Fibroblast of pulmonary artery (primary cell): ENCODE measurements around the gene PVR.
"Not testable (repeated sequence)": the region's sequence is repeated elsewhere in the genome, so short reads cannot be mapped to it uniquely, and the experiment has no call there.

Experiments
- DNase-seq: peaks from one replicate; pipeline ENCODE4 v3.0.0-alpha.2; 2010; ENCODE audit warnings: low read depth
- H3K4me3 ChIP-seq: replicated peaks from 2 replicates; pipeline ENCODE4 v1.5.1; 2011; ENCODE audit warnings: low read depth, mild to moderate bottlenecking, control low read depth, low read length, moderate library complexity
- CTCF ChIP-seq: IDR thresholded peaks from 2 replicates; pipeline ENCODE4 v1.5.1; 2011; ENCODE audit warnings: mild to moderate bottlenecking, control low read depth, low read length, inconsistent platforms; ENCODE audit errors: missing control alignments

PVR gene

DNA sequence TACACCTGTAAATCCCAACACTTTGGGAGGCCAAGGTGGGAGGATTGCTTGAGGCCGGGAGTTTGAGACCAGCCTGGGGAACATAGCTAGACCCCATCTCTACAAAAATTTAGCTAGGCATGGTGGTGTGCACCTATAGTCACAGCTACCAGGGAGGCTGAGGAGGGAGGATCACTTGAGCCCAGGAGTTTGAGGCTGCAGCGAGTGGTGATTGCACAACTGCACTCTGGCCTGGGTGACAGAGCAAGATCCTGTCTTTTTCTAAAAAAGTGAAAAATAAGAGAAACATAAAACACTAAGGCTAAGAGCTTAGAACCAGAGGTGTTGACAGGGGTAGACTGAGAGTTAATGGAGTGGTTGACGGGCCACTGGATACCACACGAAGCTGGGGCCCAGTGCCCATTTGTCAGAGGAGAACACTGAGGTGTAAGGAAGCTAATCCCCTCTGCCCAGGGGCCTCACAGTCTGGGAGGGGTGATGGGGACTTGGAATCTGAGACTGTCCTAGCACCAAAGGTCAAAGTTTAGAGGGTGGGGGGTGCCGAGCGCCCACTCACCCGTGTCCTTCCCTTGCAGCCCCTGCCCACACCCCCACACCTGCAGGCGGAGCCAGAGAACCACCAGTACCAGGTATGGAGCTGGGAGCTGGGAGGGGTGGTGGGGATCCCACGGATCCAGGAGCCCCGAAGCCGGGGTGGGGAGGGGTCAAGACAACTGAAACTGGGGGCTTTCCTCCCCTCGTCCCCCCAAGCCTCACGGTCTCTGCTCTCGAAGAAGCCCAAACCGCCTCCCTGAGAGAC is 38.5 kb downstream of the PVR start:
- DNase-seq = no peak
- H3K4me3 ChIP-seq = no peak overlapping the region
- TF ChIP-seq CTCF = no peak

DNA sequence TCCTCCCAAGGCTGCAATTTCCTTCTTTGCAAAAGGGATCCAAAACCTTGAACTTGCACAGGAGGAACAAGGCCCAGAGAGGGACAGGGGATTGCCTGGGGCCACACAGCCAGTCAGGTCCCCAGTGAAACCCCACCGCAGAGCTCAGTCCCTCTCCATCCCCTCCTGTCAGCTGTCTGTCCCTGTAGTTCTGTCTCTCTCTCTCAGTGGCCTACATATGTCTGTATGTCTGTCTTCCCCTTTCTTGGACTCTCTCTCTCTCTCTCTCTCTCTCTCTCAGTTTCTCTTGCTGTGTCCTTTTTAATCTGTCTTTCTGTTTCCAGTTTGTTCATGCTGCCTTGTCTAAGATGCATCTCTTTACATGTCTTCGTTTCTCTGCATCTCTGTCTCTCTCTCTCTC is 39.1 kb downstream of the PVR start:
- TF ChIP-seq CTCF = no peak
- no peak overlapping the region for H3K4me3 ChIP-seq
- DNase-seq = no peak

DNA sequence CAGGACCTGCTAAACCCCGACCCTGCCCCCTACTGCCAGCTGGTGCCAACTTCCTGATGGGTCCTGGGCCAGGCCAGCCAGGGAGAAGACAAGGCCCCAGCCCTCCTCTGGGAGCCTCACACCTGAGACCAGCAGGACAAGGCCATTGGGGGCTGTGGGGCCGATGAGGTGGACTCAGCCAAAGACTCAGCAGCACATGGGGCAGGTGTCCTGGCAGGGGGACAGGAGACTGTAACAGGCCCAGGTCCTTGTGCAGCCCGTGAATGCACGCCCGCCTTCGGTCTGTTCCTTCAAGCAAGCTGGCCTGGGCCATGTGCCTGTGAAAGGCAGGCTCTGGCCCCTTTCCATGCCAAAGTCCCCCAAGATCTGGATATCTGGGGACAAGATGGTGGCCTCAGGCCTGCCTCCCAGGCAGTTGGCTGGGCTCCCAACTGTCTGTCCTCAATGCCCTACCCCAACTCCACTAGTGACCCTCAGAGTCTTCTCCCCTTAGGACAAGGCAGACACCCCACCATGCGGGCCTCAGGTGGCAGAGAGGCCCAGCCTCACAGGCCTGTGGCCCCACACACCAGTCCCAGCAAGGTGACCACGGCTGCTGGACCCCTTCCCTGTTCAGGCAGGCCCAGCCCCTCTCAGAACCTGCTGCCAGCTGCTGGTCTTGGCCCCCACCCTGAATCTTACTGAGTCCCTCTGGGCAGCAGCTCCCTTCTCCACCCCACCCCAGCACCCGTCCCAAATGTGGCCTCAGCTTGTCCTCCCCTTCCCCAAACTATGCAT is 39.9 kb downstream of the PVR start:
- no peak for DNase-seq
- no peak overlapping the region for H3K4me3 ChIP-seq
- no peak for TF ChIP-seq CTCF

GRCh38 chr19:44684396-44684795 is 40.7 kb downstream of the PVR start:
- not testable (repeated sequence) for H3K4me3 ChIP-seq, DNase-seq

DNA sequence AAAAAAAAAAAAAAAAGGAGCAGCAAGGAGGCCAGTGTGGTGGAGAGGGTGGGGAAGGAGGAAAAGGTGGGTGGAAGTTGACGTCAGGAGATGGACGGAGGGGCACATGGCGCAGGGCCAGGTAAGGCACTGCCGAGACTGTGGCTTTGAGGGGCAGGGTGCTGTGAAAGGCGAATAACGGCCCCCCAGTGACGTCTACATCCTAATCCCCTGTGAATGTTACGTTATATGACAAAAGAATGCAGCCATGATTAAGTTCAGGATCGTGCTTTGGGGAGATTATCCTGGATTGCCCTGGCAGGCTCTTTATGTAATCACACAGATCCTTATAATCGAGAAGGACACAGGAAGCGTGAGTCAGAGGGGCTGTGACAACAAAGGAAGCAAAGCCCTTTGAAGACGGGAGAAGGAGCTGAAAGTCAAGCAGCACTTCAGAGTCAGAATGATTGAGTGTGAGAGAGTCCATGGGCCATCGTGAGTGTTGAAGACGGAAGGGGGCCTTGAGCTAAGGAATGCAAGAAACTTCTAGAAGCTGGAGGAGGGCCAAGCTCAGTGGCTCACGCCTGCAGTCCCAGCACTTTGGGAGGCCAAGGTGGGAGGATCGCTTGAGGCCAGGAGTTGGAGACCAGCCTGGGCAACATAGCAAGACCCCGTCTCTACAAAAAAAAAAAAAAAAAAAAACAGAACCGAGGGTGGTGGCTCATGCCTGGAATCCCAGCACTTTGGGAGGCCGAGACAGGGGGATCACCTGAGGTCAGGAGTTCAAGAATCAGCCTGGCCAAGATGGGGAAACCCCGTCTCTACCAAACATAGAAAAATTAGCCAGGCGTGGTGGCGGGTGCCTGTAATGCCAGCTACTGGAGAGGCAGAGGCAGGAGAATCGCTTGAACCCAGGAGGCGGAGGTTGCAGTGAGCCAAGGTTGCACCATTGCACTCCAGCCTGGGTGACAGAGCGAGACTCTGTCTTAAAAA is 41.5 kb downstream of the PVR start:
- DNase-seq = peak; percentile 94
- no peak for TF ChIP-seq CTCF
- H3K4me3 ChIP-seq = no peak overlapping the region

DNA sequence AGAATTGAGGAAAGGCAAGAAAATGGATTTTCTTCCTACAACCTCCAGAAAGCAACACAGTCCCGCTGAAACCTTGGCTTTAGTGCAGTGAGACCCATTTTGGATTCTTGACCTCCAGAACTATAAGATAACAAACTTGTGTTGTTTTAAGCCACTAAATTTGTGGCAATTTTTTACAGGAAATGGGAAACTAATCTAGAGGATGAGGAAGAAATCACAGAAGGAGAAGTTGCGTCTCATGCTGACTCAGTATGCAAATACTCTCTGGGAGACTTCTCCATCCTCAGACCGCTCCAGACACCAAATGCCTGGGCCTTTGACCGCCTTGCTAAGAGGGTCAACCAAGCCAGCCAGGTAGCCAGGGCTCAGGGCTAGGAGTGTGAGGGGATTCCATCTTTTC is 42.2 kb downstream of the PVR start:
- peak; percentile 64 for DNase-seq
- H3K4me3 ChIP-seq = no peak overlapping the region
- no peak for TF ChIP-seq CTCF

DNA sequence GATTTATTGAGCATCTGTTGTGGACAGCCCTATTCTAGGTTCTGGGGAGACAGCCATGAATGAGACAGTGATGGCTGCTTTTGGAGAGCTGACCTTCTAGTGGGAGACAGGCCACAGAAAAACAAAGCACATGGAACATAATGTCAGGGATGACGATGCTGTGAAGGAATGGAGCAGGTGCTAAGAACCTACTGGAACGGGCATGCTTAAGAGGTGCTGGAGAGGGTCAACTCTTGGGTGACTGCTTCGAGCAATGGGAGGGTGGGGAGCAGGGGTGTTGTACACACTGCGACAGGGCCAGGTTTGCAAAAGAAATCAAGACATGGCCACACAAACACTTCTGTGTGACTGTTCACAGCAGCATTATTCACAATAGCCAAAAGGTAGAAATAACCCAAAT is 43.2 kb downstream of the PVR start:
- no peak for TF ChIP-seq CTCF
- no peak for DNase-seq
- H3K4me3 ChIP-seq = no peak overlapping the region
